ENCODE results near the gene SMIM5. TPM values are rescaled to one million over a fixed set of nuclear protein-coding genes. Genes with fewer than 3 reads are reported as not detected.
"Not testable (repeated sequence)": the region's sequence is repeated elsewhere in the genome, so short reads cannot be mapped to it uniquely, and the experiment has no call there.

SMIM5 gene
- total RNA-seq, 2 donors from 2014 or later = 8.6 to 11.4 TPM

DNA sequence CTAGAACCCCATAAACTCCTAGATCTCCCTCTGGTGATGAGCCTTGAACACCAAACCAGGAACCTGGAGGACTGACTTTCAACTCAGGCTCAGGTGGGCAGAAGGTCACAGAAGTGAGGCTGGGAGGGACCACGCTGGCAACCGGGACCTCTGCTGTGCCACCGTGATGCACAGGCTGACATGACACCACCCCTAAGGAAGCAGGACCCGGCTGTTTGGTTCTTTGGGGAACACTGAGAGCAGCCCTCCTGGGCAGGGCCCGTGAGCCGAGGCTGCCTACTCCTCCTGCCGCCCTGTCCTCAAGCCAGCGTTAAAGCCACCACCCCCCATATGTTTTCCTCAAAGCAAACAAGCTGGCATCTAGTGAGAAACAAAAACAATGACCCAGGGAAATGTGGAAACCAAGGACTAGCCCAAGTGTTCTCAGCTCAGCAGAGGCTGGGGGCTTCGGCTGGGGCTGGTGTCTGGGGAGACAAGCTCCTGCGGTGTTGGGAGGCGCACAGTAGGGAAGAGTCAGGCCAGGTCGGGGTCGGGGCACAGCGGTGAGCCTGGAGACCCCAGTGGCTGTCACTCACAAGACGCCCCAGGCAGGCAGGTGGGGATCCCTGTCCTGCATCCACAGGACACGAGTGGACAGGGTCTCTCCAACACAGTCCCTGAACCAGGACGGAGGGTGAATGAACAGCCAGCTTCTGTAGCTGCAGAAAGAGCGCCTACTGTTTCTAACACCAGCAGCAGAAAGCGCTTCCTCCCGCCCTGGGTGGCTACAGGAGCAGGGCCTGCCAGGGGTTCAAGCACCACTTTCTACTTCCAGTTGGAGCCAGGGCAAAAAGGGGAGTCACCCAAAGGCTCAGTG is 1.7 kb downstream of the SMIM5 start:
- DNase-seq (peak; percentile 34), ATAC-seq (no peak)
- intact Hi-C loops (cut with DNase I) = loop anchor here in 1 of 2 donors (5.0 kb wide), 1 partner anchor 117 kb away; no protein-coding TSS in a partner anchor

DNA sequence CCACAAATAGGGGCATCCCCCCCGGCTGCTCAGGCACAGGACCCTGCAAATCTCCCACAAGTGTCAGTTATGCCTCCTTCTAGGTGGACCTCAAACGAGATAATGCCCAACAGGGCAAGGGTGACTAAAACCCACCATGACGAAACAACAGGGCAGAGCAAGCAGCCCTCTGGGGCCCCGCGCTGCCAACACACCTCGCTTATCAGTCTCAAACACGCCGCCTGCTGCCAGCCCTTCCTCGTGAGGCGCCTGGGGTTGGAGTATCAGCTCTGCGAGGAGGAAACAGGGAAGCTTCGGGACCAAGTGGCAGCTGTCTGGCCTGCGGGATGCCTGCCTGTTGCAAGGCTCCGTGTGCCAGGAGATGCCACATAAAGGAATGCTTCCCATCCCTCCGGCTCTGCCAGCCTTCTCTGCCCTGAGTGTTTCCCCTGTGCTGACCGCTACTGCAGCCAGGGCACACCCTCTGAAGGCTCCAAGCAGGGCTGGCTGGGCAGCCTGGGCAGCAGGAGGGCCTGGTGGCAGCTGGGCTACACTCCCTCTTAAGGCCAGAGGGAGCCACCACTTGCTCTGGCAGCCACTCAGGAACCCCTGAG is 2.5 kb downstream of the SMIM5 start:
- peak; percentile 24 to 40 for ATAC-seq
- DNase-seq = peak; percentile 70
- intact Hi-C loops (cut with DNase I) = no loop called here

DNA sequence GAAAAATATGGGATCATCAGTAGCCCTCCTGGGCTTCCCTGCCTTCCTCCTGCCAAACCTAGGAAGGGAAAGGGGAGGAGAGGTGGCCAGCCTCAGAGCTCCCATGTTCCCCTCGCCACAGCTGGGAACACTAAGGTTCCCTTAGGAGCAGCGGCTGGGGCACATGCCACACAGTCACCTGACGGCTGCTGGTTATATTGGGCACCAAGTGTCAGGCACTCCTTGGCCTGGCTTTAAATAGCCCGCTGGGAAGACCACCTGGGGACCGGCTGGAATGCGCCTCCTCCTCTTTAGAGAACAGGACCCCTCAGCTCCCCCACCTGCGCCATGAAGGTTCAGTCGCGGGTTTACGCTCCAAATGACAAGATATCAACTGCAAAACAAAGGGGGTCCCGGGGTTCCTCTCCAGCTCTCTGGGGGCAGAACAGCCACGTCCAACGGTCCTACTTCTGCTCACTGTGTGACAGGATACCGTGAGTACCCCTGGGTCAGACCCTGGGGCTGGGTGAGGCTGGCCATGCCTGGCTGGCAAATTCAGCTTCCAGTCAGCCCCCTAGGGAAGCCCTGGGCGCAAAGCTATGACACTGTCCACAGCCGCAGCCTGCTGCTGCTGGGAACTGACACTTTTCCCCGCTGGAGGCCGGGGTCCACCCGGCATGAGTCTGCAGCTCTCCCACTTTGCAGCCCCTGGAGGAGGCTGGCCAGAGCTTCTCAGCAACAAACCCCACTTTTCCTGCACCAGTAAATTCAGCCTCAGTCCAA is 3.3 kb downstream of the SMIM5 start:
- intact Hi-C loops (cut with DNase I) = no loop called here
- peak; percentile 51 for DNase-seq
- no peak for ATAC-seq

DNA sequence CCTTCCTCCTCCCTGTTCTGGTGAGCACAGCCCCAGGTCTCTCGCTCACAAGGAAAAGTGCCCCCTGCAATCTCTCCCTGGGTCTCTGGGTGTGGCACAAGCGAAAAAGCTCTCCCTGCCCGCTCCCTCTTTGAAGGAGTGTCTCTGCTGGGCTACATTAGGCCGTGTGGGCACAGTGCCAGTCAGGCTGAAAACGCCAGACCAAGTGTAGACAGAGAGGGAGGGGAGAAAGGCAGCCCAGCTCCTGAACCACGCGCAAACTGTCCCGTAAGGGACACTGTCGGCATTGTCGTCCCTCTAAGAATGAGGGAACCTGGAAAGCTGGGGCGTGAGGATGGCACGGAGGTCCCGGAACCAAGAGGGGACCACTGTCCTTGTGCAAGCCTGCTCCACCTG is 3.9 kb downstream of the SMIM5 start:
- ATAC-seq (no peak), DNase-seq (peak; percentile 67)
- intact Hi-C loops (cut with DNase I) = no loop called here

DNA sequence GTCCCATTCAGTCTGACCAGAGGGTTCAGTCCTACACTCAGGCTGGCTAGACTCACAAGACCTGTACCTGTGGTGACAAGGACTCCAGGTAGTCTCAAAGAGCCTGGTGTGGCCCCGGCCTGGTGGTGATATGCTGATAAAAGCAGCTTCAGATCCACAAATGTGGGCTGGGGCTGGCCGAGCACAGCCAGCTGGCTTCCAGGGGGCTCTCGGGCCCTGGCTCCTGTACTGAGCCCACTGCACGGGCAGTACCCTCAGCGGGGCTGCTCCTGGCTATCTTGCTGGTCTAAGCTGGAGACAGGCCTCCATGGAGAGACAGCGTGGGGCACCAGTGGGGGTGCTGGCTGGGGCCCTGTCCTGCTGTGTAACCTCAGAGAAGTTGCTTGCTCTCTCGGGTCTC is 4.3 kb downstream of the SMIM5 start:
- intact Hi-C loops (cut with DNase I) = no loop called here
- DNase-seq = no peak

DNA sequence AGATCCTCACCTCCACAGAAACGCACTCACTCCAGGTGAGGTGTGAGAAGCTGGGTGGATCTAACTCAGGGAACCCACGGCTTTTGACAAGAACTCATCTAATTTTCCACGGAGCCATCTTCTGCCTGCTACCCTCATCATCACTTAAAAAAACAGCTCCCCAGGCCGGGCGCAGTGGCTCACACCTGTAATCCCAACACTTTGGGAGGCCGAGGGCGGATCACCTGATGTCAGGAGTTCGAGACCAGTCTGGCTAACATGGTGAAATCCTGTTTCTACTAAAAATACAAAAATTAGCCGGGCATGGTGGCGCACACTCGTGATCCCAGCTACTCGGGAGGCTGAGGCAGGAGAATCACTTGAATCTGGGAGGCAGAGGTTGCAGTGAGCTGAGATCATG is 4.8 kb downstream of the SMIM5 start:
- intact Hi-C loops (cut with DNase I); ATAC-seq: not testable (repeated sequence)
- peak; percentile 6 for DNase-seq

More for the DNA sequence above, 4.3 kb downstream of the SMIM5 start:
- ATAC-seq = no peak

DNA sequence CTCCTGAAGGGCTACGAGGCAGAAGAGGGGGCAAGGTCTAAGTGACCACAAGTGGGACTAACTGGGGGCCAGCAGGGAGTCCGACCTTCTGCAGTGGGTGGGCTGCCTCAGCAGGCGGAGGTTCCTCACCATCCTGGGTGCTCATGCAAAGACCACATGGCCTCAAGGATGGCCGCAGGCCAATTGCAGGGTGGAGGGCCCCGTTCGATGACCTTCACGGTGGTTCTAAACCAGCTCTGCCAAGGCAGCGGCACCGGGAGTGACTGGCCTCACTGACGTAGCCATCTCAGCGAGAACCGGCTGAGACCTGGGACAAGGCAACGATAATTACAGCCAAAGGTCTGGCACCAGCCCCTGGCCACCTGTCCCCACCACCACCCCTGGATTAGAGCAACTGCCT is 5.7 kb downstream of the SMIM5 start:
- ATAC-seq (no peak), DNase-seq (no peak)
- intact Hi-C loops (cut with DNase I) = no loop called here

DNA sequence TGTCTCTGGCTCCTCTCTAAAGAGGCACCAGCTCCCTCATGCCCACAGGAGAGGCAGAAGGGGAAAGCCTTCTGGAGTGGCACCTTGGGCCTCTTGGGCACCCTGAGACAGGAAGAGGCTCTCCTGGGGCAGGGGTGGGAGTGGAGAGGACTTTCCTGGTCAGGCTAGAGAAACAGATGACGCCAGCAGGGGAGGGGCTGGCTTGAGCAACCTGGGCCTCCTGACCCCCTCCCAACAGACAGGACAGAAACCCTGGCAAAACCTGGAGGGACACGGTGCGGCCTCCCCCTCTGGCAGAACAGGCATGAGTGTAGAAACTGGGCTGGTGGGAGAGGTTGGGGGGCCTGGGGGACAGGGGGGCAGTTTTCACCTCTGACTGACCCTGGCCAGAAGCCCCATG is 6.1 kb downstream of the SMIM5 start:
- intact Hi-C loops (cut with DNase I) = no loop called here
- no peak for DNase-seq

DNA sequence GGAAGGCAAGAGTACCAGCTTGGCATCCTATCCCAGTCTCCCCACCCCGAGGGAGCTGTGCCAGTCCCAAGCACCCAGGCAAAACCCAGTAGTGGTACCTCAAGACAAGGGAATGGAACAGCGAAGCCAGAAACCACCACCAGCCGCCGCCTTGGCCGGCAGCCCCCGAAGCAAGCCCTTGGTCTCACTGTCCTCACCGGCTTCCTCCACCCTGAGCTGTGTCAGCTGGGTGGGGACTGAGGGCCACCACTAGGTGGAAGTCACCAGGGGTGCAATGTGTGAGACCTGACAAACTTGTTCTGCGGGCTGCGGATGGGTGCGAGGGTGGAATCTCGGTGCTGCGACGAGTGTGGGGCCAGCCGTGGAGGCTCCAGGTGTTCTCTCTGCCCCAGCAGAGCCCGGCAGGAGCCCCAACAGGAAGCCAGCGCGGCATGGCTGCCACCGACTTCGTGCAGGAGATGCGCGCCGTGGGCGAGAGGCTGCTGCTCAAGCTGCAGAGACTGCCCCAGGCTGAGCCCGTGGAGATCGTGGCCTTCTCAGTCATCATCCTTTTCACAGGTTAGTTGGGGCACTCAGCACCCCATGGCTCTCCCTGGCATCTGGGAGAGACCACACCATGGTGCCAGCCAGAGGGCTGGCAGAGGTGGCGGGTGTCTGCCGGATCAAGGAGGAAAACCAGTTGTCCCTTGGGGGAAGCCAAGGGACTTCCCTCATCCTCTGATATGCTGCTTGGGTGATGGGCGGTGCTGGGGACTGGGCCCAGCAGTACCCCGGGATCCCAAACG is 6.7 kb downstream of the SMIM5 start:
- ATAC-seq (no peak), DNase-seq (no peak)
- intact Hi-C loops (cut with DNase I) = no loop called here

More for the DNA sequence above, 6.1 kb downstream of the SMIM5 start:
- ATAC-seq = no peak

DNA sequence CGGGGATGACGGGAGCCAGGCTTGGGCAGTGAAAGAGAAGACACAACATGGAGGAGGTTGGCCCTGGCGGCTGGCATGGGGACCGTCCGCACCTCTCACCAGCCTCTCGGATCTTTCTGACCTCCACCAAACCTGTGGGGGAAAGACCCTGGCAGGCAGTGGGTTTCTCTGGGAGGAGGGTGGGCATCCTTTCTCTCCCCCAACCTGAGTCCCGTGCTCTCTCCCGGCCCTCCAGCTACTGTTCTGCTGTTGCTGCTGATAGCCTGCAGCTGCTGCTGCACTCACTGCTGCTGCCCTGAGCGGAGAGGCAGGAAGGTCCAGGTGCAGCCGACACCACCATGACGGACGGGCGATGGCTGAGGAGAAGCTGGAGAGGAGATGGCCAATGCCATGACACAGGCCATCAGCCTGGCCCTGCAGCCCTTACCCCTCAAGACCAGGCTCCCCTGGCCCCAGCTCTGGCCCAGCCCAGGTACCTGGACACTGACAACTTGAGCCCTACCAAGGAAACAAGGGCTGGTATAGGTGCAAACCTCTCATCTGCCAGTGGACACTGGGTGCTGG is 7.4 kb downstream of the SMIM5 start:
- intact Hi-C loops (cut with DNase I) = no loop called here
- DNase-seq (no peak), ATAC-seq (no peak)

DNA sequence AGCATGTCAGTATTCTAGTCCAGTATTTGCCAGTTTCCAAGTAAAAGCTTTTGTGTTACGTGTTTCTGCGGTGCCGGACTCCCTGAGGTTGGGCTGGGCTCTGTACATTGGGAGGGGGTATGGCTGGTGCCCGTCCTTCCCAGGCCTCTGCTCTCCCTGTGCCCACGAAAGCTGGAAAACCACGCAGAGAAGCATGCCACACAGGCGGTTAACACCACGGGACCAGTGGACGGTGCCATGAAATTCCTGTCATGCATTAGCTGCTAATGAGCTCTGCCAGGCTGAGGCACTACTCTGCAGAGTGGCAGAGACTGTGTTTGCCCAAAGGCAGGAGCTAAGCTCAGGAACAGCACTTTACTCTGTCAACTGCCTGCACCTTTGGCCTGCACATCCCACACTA is 8.1 kb downstream of the SMIM5 start:
- ATAC-seq (peak; percentile 33 to 73), DNase-seq (no peak)
- intact Hi-C loops (cut with DNase I) = no loop called here

DNA sequence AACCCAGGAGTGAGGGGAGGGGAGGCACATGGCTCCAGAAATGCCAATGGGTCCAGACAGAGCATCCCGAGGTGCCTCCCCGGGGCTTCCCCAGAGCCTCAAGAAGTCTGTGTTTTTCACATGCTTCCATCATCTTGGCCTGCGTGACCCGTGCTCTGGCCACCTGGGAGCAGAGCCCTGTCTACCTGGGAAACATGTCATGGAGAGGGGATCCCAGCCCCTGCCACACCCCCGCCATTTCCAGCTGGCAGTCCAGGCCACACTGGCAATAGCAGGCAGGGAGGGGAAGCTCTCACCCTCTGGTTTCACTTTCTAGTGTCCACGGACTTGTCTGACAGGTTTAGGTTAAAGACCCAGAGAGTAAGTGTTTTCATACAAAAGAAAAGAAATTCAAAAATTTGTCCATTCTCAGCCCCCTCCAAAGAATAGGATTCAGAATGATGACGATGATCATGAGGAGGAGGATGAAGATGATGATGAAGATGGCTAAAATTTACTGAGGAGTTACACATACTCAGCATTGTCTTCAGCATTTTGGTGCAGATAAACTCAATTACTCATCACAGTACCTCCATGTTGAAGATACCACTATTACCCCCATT is 9.0 kb downstream of the SMIM5 start:
- ATAC-seq (no peak), DNase-seq (no peak)
- intact Hi-C loops (cut with DNase I) = no loop called here

DNA sequence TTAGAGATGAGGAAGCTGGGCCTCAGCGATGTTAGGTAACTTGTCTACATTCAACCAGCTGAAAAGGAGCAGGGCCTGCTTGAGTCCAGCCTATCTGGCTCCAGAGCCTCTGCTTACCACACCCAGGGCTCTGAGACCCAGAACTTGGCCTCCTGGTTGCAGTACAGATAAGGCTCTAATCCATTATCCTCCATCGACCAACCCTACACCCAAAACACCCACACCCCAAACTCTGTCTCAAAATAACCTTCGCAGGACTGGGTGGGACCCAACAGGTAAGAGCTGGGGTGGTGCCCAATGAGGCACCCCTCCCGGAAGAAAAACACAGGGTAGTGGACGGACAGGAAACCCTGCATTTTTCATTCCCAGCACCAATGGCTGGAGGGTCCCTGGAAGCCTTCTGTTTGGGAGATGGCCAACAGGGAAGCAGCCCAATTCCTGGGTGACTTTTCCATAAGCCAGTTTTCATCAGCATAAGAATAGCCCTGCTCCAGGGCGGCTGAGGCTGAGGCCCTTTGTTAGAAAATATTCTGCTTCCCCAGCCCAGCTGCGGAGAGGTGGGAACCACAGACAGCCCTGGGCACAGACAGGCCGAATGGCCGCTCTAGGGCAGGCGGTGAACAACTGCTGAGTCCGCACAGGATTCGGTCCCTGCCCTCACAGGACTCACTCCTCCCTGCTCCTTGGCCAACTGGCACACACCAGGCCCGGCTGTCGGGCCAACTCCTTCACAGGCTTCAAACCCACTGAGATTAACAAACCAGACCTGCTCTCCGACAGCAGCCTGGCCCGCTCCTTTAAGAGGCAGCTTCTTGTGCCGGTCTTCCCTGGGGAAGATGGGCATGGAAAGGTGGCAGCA is 9.8 kb downstream of the SMIM5 start:
- ATAC-seq (no peak), DNase-seq (no peak)
- intact Hi-C loops (cut with DNase I) = no loop called here

DNA sequence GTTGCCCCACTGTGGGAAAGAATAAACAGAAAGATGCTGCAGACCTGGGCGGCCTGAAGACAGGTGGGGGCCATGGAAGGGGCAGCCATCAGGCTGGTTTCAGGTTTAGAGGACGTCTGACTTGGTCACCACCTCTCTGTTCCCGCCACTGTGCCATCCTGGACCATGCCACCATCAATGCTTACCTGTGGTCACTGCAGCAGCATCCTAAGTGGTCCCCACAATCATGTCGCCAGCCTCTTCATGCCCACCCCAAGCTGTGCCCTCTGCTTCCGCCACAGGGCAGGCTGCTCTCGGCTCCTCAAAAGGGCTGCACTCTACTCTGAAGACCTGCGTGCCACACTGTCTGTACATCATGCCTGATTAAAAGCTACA is 10.4 kb downstream of the SMIM5 start:
- DNase-seq = no peak
- ATAC-seq = no peak
- intact Hi-C loops (cut with DNase I) = no loop called here

DNA sequence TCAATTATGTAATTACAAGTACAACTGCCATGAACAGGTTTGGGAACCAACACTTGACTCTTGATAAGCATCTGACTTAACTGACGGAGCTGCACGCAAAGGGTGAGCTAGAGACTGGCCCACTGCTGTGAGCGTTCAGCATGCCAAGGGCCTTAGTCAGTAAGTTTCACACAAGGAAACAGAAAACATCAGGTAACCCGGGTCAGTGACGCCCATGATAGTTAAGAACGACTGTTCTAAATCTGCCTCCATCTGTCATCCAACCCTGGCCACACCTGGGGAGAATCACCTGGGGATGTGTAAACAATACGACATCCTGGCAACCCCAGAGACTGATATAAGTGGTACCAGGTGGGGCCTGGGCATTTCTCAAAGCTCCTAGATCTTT is 12.3 kb downstream of the SMIM5 start:
- ATAC-seq = no peak
- no peak for DNase-seq
- intact Hi-C loops (cut with DNase I) = no loop called here

DNA sequence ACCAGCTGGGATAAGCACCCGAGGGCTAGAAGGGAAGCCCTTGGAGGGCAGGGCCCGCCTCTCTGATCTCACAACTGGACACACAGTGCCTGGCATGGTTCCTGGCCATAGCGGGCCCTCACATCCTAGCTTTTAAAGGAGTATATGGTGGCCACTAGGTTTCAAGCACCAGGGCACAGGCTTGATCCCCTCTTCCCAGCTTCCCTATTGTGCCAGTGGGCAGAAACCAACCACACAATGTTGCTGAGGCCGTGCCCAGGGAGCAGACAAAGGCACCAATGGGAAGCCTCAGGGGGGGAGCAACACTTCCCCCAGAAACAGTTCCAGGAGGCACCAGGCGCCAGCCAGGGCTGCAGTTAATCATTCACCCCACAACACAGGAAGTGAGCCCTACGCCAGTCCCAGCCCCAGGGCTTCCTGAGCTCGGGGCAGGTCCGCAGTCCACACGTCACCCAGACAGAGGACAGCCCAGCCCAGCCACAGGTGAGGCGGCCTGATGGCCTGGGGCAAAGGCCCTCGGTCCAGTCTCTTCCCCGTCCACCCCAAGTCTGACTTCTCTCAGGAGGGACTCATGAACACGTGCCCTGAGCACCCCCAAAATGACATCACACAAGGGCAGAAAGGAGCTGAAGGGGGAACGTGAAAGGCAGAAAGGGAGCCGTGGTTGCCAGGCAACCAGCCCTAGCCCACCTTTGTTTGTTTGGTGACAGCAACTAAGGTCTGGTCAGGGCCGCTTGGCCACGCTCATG is 12.8 kb downstream of the SMIM5 start:
- peak; percentile 56 to 67 for ATAC-seq
- intact Hi-C loops (cut with DNase I) = no loop called here
- DNase-seq = no peak

DNA sequence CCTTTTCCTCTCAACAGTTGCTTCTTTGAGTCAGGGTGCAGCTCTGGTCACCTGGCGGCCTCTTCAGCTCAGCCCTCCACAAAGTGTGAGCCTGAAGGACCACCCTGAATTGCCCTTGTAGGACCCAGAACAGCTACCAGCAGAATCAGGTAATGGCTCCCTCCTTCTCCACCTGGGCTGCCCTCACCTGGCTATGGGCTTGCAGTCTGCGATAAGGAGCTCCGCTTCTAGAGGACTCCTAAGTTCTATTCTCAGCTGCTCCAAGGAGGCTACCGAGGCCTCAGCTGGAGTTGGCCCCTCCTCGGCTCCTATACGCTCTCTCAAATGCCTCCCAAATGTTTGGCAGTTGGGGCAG is 13.4 kb downstream of the SMIM5 start:
- DNase-seq = no peak
- intact Hi-C loops (cut with DNase I) = no loop called here
- no peak for ATAC-seq
